Left ventricle myocardium superior (tissue), 1 donor: Measurements from ENCODE around the gene BBOX1. TPM values are rescaled to one million over a fixed set of nuclear protein-coding genes. Genes with fewer than 3 reads are reported as not detected.
"Not testable (repeated sequence)": the region's sequence is repeated elsewhere in the genome, so short reads cannot be mapped to it uniquely, and the experiment has no call there.

Experiments used
- ATAC-seq: fragments of 200-7000 bp; cut with Tn5 transposase; one replicate; pipeline ENCODE4 v1.9.1; 2020; ENCODE audit warnings: mild to moderate bottlenecking, moderate library complexity
- DNase-seq: peaks from one replicate; pipeline ENCODE4 v3.0.0-alpha.2; 2020
- intact Hi-C: fragments of 100-400 bp; cut with micrococcal nuclease; formaldehyde crosslinking; loops from one replicate; pipeline ENCODE4 v1.11.0; 2022
- total RNA-seq: library from RNA; stranded (reverse); fragmentation: NEBNext Ultra II Directional; extraction: Animal tissue kit (Norgen Biotek cat#: 25700); gene quantifications from one replicate; pipeline ENCODE4 v1.2.1, GENCODE V29; 2021
- donor health status: DM: no; HTN: yes; CAD: no; lungs with severe emphysema.

BBOX1 gene
- total RNA-seq, 1 donor from 2014 or later, result not detected

DNA sequence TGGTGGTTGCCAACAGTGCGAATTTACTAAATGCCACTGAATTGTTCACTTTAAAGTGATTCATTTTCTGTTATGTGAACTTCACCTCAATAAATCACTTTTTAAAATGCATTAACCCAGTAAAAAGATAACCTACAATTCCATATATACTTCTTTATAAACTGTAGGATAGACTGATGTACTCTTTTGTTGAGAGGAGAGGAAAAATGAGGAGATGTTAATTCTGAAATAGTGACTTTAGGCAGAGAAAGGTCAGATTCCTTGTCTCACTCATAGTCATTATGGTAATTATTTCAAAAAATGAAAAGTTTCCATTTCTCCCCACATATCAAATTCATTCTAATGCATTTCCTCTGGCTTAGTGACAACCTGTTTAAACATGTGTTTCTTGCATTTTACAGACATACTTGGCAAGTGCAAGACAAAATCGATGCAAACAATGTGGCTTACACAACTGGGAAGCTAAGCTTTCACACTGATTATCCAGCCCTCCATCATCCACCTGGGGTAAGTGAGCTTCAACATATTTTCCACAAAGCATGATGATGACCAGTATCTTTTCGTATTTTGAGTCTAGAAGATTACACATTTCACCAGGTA lies 74.5 kb downstream of the BBOX1 start:
- ATAC-seq (no peak), DNase-seq (no peak)
- intact Hi-C loops, result no loop called here

GRCh38 chr11:27116684-27117083 lies 76.1 kb downstream of the BBOX1 start:
- ATAC-seq (no peak), DNase-seq (no peak)
- intact Hi-C loops, result no loop called here

DNA sequence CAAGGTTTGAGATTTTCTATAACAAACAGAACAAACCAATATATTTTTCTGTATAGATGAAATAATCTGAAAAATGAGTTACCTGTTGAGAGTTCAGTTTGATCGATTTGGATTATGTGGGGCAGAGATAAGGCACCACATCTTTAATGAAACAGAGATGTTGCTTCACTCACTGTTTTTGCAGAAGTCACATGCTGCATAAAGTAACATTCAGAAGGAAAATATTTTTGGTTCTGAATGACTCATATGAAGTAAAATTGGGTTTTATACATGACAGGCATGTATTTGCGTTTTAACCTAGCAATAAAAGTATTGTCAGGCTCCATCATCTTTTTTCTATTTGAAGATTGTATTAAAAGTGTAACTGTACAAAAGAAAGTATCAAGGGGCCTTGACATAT lies 77.8 kb downstream of the BBOX1 start:
- intact Hi-C loops, result no loop called here
- no peak for ATAC-seq
- no peak for DNase-seq

GRCh38 chr11:27118949-27119348 lies 78.3 kb downstream of the BBOX1 start:
- intact Hi-C loops, result no loop called here
- ATAC-seq (no peak), DNase-seq (no peak)

- intact Hi-C loops, result no loop called here
- DNase-seq (no peak), ATAC-seq (no peak)
Measured at GRCh38 chr11:27119396-27119795, 78.8 kb downstream of the BBOX1 start.

DNA sequence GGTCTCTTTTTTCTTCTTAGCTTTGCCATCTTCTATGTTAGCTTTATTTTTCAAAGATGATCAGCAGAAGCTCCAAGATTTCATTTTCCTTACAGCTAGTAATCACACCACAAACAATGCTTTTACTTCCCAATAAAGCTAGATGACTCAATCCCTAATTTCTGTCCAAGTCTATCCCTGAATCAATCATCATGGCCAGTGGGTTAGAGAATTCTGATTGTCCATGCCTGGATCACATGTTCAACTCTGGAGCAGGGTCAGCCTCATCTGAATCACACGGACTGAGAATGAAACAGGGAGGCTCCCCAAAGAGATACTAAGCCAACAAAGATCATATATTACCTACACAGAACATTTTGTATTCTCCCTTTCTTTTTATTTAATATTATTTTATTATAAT lies 79.6 kb downstream of the BBOX1 start:
- intact Hi-C loops, result no loop called here
- ATAC-seq, result no peak
- DNase-seq, result no peak

DNA sequence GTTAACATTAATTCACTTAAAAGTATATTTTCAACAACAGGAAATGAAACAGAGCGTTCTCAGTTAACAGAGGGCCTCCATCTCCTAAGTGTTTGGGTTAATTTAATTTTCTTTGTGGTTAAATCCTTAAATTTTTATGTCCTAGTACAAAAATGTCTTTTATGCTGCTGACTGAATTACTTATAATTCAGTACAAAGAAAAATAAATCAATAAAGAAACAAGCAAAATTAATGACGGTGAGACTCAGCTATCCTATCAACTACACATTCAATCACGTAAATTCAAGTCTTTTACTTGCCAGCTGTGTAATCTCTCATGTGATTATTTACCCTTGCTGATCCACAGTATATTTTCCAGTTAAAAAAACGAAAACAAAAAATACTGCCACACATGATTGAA lies 81.4 kb downstream of the BBOX1 start:
- intact Hi-C loops, result no loop called here
- no peak for DNase-seq

DNA sequence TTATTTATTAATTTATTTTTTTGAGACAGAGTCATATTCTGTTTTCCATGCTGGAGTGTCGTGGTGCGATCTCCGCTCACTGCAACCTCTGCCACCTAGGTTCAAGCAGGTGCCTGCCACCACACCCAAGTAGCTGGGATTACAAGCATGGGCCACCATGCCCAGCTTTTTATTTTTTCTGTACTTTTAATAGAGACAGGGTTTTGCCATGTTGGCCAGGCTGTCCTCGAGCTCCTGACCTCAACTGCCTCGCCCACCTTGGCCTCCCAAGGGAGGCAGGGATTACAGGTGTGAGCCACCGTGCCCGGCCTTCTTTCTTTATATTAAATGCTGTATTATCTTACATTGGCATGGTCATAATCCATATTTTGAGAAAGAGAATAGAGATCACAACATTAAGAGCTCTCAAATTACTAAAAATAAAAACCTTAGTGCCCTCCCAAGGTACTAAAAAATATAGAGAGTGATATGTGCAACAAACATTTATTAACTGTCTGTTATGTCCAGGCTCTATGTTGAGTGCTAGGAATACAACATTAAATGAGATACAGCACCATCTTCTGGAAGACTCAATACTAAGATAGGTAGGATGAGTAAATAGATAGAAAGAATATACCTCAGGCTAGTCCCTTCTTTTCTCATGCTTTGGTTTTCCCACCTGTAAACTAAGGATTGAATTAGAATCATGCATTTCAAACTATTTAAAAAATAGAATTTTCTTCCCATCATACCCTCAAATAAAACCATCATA lies 84.1 kb downstream of the BBOX1 start:
- DNase-seq, result no peak
- intact Hi-C loops, result no loop called here
- no peak for ATAC-seq

More for the DNA sequence above, 81.4 kb downstream of the BBOX1 start:
- ATAC-seq, result no peak

- ATAC-seq (peak; percentile 11), DNase-seq (no peak)
- intact Hi-C loops, result no loop called here
Measured at GRCh38 chr11:27129686-27130085, 89.1 kb downstream of the BBOX1 start.

DNA sequence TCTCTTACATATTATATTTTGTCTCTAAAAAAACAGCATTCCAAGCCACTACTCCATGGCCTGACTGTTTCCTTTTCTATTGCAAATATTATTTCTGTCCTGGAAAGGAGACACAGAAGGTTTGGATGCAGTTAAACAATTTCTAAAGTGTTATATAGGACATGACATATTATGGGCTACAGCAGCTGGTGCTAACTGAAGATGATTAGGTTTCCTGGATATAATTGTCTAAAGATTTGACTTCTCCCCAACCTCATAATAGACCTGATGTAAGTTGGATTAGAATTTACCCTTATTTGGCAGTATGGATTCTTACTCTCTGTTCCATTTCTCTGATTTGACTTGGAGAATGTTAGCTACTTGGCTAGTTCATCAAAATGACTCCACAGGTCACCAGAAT lies 90.2 kb downstream of the BBOX1 start:
- DNase-seq (no peak), ATAC-seq (no peak)
- intact Hi-C loops, result no loop called here

- not testable (repeated sequence) for DNase-seq, ATAC-seq
Measured at GRCh38 chr11:27135924-27136329, 95.3 kb downstream of the BBOX1 start.

GRCh38 chr11:27138716-27139115 lies 98.1 kb downstream of the BBOX1 start:
- intact Hi-C loops, result no loop called here
- no peak for ATAC-seq
- DNase-seq, result no peak

More at GRCh38 chr11:27135924-27136329, 95.3 kb downstream of the BBOX1 start:
- intact Hi-C loops, result not testable (repeated sequence)

- ATAC-seq, result no peak
- intact Hi-C loops, result no loop called here
Measured at GRCh38 chr11:27139742-27140367, 99.2 kb downstream of the BBOX1 start.

DNA sequence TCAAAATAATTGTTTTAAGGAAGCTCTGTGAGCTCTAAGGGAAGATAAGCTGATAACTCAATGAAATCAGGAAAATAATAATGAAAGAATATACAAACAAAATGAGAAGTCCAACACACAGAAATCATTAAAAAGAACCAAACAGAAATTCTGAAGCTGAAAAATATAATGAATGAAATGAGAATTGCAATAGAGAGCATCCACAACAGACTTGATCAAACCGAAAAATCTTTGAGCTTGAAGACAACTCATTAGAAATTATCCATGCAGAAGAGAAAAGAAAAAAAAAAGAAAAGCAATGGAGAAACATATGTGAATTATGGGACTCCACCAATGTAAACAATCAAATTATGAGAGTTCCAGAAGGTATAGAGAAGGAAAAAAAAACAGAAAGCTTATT lies 101.0 kb downstream of the BBOX1 start:
- DNase-seq, result no peak
- ATAC-seq, result no peak
- intact Hi-C loops, result no loop called here

More at GRCh38 chr11:27139742-27140367, 99.2 kb downstream of the BBOX1 start:
- no peak for DNase-seq

- intact Hi-C loops, result no loop called here
- ATAC-seq, result no peak
- no peak for DNase-seq
Measured at GRCh38 chr11:27147916-27148315, 107.3 kb downstream of the BBOX1 start.

- intact Hi-C loops, result no loop called here
- no peak for ATAC-seq
- DNase-seq, result no peak
Measured at GRCh38 chr11:27148506-27148905, 107.9 kb downstream of the BBOX1 start.

DNA sequence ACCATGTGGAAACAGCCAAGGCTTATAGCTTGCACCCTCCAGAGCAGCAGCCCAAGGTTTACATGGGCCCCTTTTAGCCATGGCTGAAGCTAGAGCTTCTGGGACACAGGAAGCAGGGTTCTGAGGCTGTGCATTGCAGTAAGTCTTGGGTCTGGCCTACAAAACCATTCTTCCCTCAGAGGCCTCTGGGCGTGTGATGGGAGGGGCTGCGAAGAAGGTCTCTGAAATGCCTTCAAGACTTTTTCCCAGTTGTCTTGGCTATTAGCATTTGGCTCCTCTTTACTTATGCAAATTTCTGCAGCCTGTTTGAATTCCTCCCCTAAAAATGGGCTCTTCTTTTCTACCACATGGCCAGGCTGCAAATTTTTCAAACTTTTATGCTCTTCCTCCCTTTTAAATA lies 109.5 kb downstream of the BBOX1 start:
- DNase-seq, result no peak
- no peak for ATAC-seq
- intact Hi-C loops, result no loop called here

GRCh38 chr11:27153136-27153535 lies 112.5 kb downstream of the BBOX1 start:
- no peak for ATAC-seq
- no peak for DNase-seq
- intact Hi-C loops, result no loop called here

- ATAC-seq (peak; percentile 86), DNase-seq (no peak)
- intact Hi-C loops, result loop anchor here (5.0 kb wide), 1 partner anchor 406 kb away; no protein-coding TSS in a partner anchor
Measured at GRCh38 chr11:27158456-27159334, 118.1 kb downstream of the BBOX1 start.

DNA sequence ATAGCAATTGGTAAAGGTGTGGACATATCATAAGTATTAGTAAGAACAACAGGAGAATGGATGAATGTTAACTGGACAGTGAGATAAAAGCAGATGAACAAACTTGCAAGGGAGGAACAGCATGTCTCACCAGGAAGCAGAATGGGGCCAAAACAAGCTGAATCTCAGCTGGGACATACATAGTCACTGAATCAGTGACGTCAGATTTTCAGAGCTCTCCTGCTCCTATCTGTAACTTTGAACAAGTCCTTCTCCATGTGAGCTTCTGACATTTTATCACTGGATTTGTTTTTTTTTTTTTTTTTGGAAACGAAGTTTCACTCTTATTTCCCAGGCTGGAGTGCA lies 118.7 kb downstream of the BBOX1 start:
- peak; percentile 45 for ATAC-seq

More for the DNA sequence above, 118.7 kb downstream of the BBOX1 start:
- no peak for DNase-seq
- intact Hi-C loops, result loop anchor here (5.0 kb wide), 1 partner anchor 407 kb away; no protein-coding TSS in a partner anchor
